Activated CD4-positive, alpha-beta T cell treated with anti-CD3 and anti-CD28 coated beads, Interleukin-2, amount 50 U/mL, for 16 hours (primary cell): Measurements from ENCODE around the gene IGSF3.
"Not testable (repeated sequence)": the region's sequence is repeated elsewhere in the genome, so short reads cannot be mapped to it uniquely, and the experiment has no call there.

Experiments
- DNase-seq: peaks from one replicate; pipeline ENCODE4 v3.0.0-alpha.2; 2020

Gene IGSF3

GRCh38 chr1:116627357-116627756, 40.2 kb downstream of the IGSF3 start:
- not testable (repeated sequence) for DNase-seq

- DNase-seq = not testable (repeated sequence)
These were observed 40.6 kb downstream of the IGSF3 start for GRCh38 chr1:116626915-116627314.

GRCh38 chr1:116625155-116625554, 42.4 kb downstream of the IGSF3 start:
- DNase-seq = not testable (repeated sequence)

- no peak for DNase-seq
These were observed 43.5 kb downstream of the IGSF3 start for GRCh38 chr1:116624040-116624439.

- not testable (repeated sequence) for DNase-seq
These were observed 45.0 kb downstream of the IGSF3 start for GRCh38 chr1:116622496-116622895.

GRCh38 chr1:116621756-116622155, 45.8 kb downstream of the IGSF3 start:
- not testable (repeated sequence) for DNase-seq

GRCh38 chr1:116620392-116620791, 47.1 kb downstream of the IGSF3 start:
- not testable (repeated sequence) for DNase-seq

- not testable (repeated sequence) for DNase-seq
These were observed 48.4 kb downstream of the IGSF3 start for GRCh38 chr1:116619106-116619505.

GRCh38 chr1:116617808-116618207, 49.7 kb downstream of the IGSF3 start:
- not testable (repeated sequence) for DNase-seq

GRCh38 chr1:116613825-116614224, 53.7 kb downstream of the IGSF3 start:
- not testable (repeated sequence) for DNase-seq

- not testable (repeated sequence) for DNase-seq
These were observed 57.6 kb downstream of the IGSF3 start for GRCh38 chr1:116609801-116610371.

GRCh38 chr1:116608841-116609240, 58.7 kb downstream of the IGSF3 start:
- not testable (repeated sequence) for DNase-seq

- DNase-seq = not testable (repeated sequence)
These were observed 59.4 kb downstream of the IGSF3 start for GRCh38 chr1:116608151-116608550.

- not testable (repeated sequence) for DNase-seq
These were observed 60.1 kb downstream of the IGSF3 start for GRCh38 chr1:116607463-116607862.

- DNase-seq = not testable (repeated sequence)
These were observed 61.5 kb downstream of the IGSF3 start for GRCh38 chr1:116606067-116606466.

GRCh38 chr1:116605315-116605714, 62.2 kb downstream of the IGSF3 start:
- no peak for DNase-seq

- not testable (repeated sequence) for DNase-seq
These were observed 63.1 kb downstream of the IGSF3 start for GRCh38 chr1:116604408-116604807.

- DNase-seq = not testable (repeated sequence)
These were observed 63.9 kb downstream of the IGSF3 start for GRCh38 chr1:116603646-116604045.

- not testable (repeated sequence) for DNase-seq
These were observed 68.2 kb downstream of the IGSF3 start for GRCh38 chr1:116599369-116599768.

GRCh38 chr1:116598420-116599036, 69.0 kb downstream of the IGSF3 start:
- not testable (repeated sequence) for DNase-seq

GRCh38 chr1:116597388-116597787, 70.1 kb downstream of the IGSF3 start:
- DNase-seq = peak; percentile 29

- not testable (repeated sequence) for DNase-seq
These were observed 70.7 kb downstream of the IGSF3 start for GRCh38 chr1:116596742-116597307.

GRCh38 chr1:116595946-116596741, 71.4 kb downstream of the IGSF3 start:
- DNase-seq = peak; percentile 37
